ENCODE data around the gene CNTFR.

GRCh38 chr9:34556949-34557348 lies 32.6 kb downstream of the CNTFR start:
- TF ChIP-seq CTCF (IDR thresholded peaks at IDR 0.05; ENCODE audit: insufficient read depth, low read depth, low read length), result no peak
- no peak for TF ChIP-seq EZH2 (IDR thresholded peaks at IDR 0.05; ENCODE audit: insufficient read depth, low read length)

Data from astrocyte (in vitro differentiated cells and primary cell).